CD8-positive, alpha-beta memory T cell (primary cell): Measurements from ENCODE around the gene XRCC4. TPM values are rescaled to one million over a fixed set of nuclear protein-coding genes. Genes with fewer than 3 reads are reported as not detected.

Source experiments
- CTCF ChIA-PET: fragments of 350-600 bp; sonication (Branson Sonifier 250); formaldehyde crosslinking; loops from one replicate; lab custom pipeline; 2021; ENCODE audit warnings: antibody characterized with exemption; lab: Charles Lee
- POLR2A ChIA-PET: fragments of 350-600 bp; sonication (Branson Sonifier 250); formaldehyde crosslinking; loops from one replicate; lab custom pipeline; 2021; ENCODE audit warnings: antibody characterized with exemption; lab: Charles Lee
- DNase-seq, 5 donors: peaks; one replicate each; pipeline versions ENCODE4 v3.0.0 to v3.0.0-alpha.2; 2020 to 2022; ENCODE audit warnings: mixed read lengths in 1 of 5
- H3K27ac ChIP-seq: one replicate; pipeline ENCODE4 v1.7.0; 2013; ENCODE audit warnings: low read depth, mild to moderate bottlenecking, low read length, moderate library complexity
- H3K27me3 ChIP-seq: 2 replicates; pipeline ENCODE4 v1.7.0; 2013; ENCODE audit warnings: low read length, mild to moderate bottlenecking; ENCODE audit not compliant: insufficient read depth, poor library complexity, severe bottlenecking
- H3K36me3 ChIP-seq: 2 replicates; pipeline ENCODE4 v1.7.0; 2013; ENCODE audit warnings: mild to moderate bottlenecking, low read length, moderate library complexity; ENCODE audit not compliant: insufficient read depth
- H3K4me1 ChIP-seq: 2 replicates; pipeline ENCODE4 v1.7.0; 2013; ENCODE audit warnings: mild to moderate bottlenecking, low read length, moderate library complexity; ENCODE audit not compliant: insufficient read depth
- H3K4me3 ChIP-seq: 2 replicates; pipeline ENCODE4 v1.7.0; 2013; ENCODE audit warnings: mild to moderate bottlenecking, low read length
- H3K9me3 ChIP-seq: 2 replicates; pipeline ENCODE4 v1.7.0; 2013; ENCODE audit warnings: mild to moderate bottlenecking, low read length
- H3K27ac Mint-ChIP-seq, 8 donors: one replicate each; pipeline ENCODE4 v1.8.0; 2020 to 2021; ENCODE audit warnings: mixed read lengths in 8 of 8, mild to moderate bottlenecking in 6 of 8, inconsistent platforms in 3 of 8, moderate library complexity in 3 of 8
- H3K27me3 Mint-ChIP-seq, 2 donors: one replicate each; pipeline ENCODE4 v1.8.0; 2020 to 2021; ENCODE audit warnings: mixed read lengths in 2 of 2, mild to moderate bottlenecking in 1 of 2, moderate library complexity in 1 of 2
- H3K36me3 Mint-ChIP-seq, 3 donors: one replicate each; pipeline ENCODE4 v1.8.0; 2020 to 2021; ENCODE audit warnings: mixed read lengths in 3 of 3, inconsistent platforms in 1 of 3, mild to moderate bottlenecking in 1 of 3
- H3K4me1 Mint-ChIP-seq, 3 donors: one replicate each; pipeline ENCODE4 v1.8.0; 2020 to 2021; ENCODE audit warnings: mixed read lengths in 3 of 3, inconsistent platforms in 1 of 3, mild to moderate bottlenecking in 1 of 3
- H3K4me3 Mint-ChIP-seq, 7 donors: one replicate each; pipeline ENCODE4 v1.8.0; 2020 to 2021; ENCODE audit warnings: mixed read lengths in 7 of 7, mild to moderate bottlenecking in 6 of 7, moderate library complexity in 4 of 7, inconsistent platforms in 2 of 7
- H3K9me3 Mint-ChIP-seq, 5 donors: one replicate each; pipeline ENCODE4 v1.8.0; 2020 to 2022; ENCODE audit warnings: mixed read lengths in 5 of 5, mild to moderate bottlenecking in 3 of 5, moderate library complexity in 2 of 5, inconsistent platforms in 1 of 5
- polyA plus RNA-seq: library from polyadenylated mRNA; unstranded; fragments of 300-500 nt; fragmentation: Illumina TruSeq; gene quantifications from one replicate; pipeline ENCODE4 v1.2.3, GENCODE V29; 2021
- total RNA-seq, 2 experiments: library from RNA; stranded (reverse); gene quantifications; one replicate each; pipeline ENCODE4 v1.2.3, GENCODE V29; 2021

XRCC4 gene
- total and polyA plus RNA-seq, 3 experiments from 2014 or later = 6.9 to 10.0 (median 8.3) TPM

DNA sequence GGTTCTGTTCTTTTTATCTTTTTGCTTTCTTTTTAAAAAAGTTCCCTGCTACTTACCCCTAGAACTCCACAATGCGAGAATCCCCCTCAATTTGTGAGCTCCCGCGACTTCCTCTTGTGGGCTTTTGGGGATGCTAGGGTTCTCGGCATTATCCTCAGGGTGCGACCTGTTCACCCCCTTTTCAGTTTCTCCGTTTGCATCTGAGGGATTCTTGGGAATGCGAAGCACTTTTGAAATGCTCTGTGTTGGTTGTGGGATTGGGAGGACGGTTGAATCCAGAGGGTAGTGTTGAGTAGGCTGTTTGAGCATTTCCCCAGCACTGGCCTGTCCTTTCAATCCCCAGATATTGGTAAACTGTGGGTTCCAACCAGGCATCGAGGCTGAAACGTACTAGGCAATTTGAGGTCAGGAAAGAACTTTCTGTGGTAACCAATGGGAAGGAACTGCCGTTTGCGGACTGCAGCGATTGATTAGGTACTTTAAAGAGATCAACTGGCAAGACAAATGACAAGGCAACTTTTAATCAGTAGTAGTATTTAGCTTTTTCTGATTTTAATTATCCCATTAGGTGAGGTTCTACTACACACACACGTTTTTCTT lies 415 bp downstream of the XRCC4 start:
- CTCF ChIA-PET = interaction anchor here (1.8 kb wide), 1 partner anchor 17 kb away, joined by 4 read pairs; no protein-coding TSS in a partner anchor
- H3K4me3 ChIP-seq = peak overlapping the region; percentile 89

DNA sequence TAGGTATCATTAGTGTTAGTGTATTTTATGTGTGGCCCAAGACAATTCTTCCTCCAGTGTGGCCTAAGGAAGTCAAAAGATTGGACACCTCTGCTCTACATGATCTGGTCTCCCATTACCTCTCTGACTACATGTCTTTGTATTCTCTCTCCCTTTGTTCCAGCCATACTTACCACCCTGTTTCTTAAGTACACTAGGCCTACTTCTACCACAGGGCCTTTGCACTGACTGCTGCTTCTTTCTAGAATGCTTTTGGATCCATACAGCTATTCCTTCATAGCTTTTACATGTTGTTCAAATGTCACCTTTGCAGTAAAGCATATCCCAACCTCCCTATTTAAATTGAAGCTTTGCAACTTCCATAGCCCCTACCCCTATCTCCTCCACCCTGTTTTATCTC lies 5.4 kb downstream of the XRCC4 start:
- peaks cover 11 to 14% (median 12%) of the 10 kb centered on the region in 3 donors for H3K4me1 Mint-ChIP-seq
- ChIA-PET POLR2A (no interaction called here), CTCF (no interaction called here)
- H3K27me3 Mint-ChIP-seq = peaks cover 0 to 1% of the 10 kb centered on the region in 2 donors
- no peaks in the 10 kb centered on the region for H3K9me3 Mint-ChIP-seq
- DNase-seq = no peak
- Histone ChIP-seq H3K9me3 (no peaks in the 10 kb centered on the region), H3K36me3 (no peaks in the 10 kb centered on the region), H3K27ac (no peak overlapping the region), H3K4me3 (no peak overlapping the region), H3K4me1 (peaks cover 10% of the 10 kb centered on the region), H3K27me3 (no peaks in the 10 kb centered on the region)
- H3K27ac Mint-ChIP-seq = no peak overlapping the region
- H3K4me3 Mint-ChIP-seq = no peak overlapping the region
- H3K36me3 Mint-ChIP-seq = peaks cover 0 to 8% (median under 1%) of the 10 kb centered on the region in 3 donors

More for the DNA sequence above, 415 bp downstream of the XRCC4 start:
- H3K4me1 Mint-ChIP-seq = peaks cover 47 to 61% (median 55%) of the 10 kb centered on the region in 3 donors
- no peak for DNase-seq
- Histone ChIP-seq H3K27ac (peak overlapping the region; percentile 92), H3K27me3 (no peaks in the 10 kb centered on the region), H3K9me3 (no peaks in the 10 kb centered on the region), H3K36me3 (peaks cover 7% of the 10 kb centered on the region), H3K4me1 (peaks cover 16% of the 10 kb centered on the region)
- H3K27ac Mint-ChIP-seq = peak overlapping the region; percentile 94 to 99 (median 98)
- POLR2A ChIA-PET = interaction anchor here (0.8 kb wide), 1 partner anchor 16 kb away, joined by 3 read pairs; no protein-coding TSS in a partner anchor
- no peaks in the 10 kb centered on the region for H3K27me3 Mint-ChIP-seq
- peak overlapping the region; percentile 96 to 99 (median 98) for H3K4me3 Mint-ChIP-seq
- no peaks in the 10 kb centered on the region for H3K9me3 Mint-ChIP-seq
- H3K36me3 Mint-ChIP-seq = peaks cover 4 to 30% (median 15%) of the 10 kb centered on the region in 3 donors

DNA sequence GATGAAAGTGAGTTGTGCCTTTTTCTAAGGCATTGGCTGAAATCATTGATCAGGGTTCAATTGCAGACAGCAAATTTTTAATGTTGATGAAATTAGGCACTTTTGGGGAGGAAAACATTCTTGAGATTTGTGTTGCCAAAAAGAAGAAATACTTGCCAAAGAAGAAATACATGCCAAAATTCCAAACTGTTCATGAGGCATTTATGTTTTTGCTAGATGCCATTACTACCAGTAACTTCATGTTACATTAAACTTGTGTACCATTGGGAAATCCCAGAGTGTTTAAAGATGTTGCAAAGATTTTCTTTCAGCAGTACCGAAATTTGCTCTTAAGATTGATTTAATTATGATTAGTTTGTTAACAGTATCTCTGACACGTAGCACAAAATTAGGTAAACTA lies 7.0 kb downstream of the XRCC4 start:
- Histone ChIP-seq H3K4me1 (no peaks in the 10 kb centered on the region), H3K4me3 (no peak overlapping the region), H3K27ac (no peak overlapping the region), H3K36me3 (no peaks in the 10 kb centered on the region), H3K27me3 (no peaks in the 10 kb centered on the region), H3K9me3 (no peaks in the 10 kb centered on the region)
- H3K9me3 Mint-ChIP-seq = no peaks in the 10 kb centered on the region
- H3K4me3 Mint-ChIP-seq = no peak overlapping the region
- DNase-seq = no peak
- POLR2A ChIA-PET = no interaction called here
- peaks cover 0 to 3% (median 1%) of the 10 kb centered on the region in 3 donors for H3K4me1 Mint-ChIP-seq
- peaks cover 0 to 9% (median 0%) of the 10 kb centered on the region in 3 donors for H3K36me3 Mint-ChIP-seq
- peaks cover 0 to 1% of the 10 kb centered on the region in 2 donors for H3K27me3 Mint-ChIP-seq
- CTCF ChIA-PET = interaction anchor here (1.6 kb wide), 1 partner anchor 9 kb away, joined by 4 read pairs; no protein-coding TSS in a partner anchor
- H3K27ac Mint-ChIP-seq = no peak overlapping the region

GRCh38 chr5:83085106-83085505 lies 7.8 kb downstream of the XRCC4 start:
- Histone ChIP-seq H3K4me1 (no peaks in the 10 kb centered on the region), H3K9me3 (no peaks in the 10 kb centered on the region), H3K27ac (no peak overlapping the region), H3K36me3 (no peaks in the 10 kb centered on the region), H3K27me3 (no peaks in the 10 kb centered on the region), H3K4me3 (no peak overlapping the region)
- CTCF ChIA-PET = interaction anchor here (1.6 kb wide), 1 partner anchor 9 kb away, joined by 4 read pairs; no protein-coding TSS in a partner anchor
- no peak for DNase-seq
- peaks cover 0 to 1% of the 10 kb centered on the region in 2 donors for H3K27me3 Mint-ChIP-seq
- H3K4me1 Mint-ChIP-seq = peaks cover 0 to 1% (median 0%) of the 10 kb centered on the region in 3 donors
- POLR2A ChIA-PET = no interaction called here
- no peaks in the 10 kb centered on the region for H3K9me3 Mint-ChIP-seq
- no peak overlapping the region for H3K4me3 Mint-ChIP-seq
- H3K27ac Mint-ChIP-seq = no peak overlapping the region
- H3K36me3 Mint-ChIP-seq = peaks cover 0 to 10% (median 0%) of the 10 kb centered on the region in 3 donors

DNA sequence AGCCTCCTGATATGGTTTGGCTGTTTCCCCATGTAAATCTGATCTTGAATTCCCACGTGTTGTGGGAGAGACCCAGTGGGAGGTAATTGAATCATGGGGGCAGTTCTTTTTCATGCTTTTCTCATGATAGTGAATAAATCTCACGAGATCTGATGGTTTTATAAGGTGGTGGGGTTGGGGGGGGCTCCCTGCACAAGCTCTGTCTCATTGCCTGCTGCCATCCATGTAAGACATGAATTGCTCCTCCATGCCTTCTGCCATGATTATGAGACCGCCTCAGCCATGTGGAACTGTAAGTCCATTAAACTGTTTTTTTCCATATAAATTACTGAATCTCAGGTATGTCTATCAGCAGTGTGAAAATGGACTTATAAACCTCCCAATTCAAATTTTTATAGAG lies 12.8 kb downstream of the XRCC4 start:
- H3K9me3 Mint-ChIP-seq = peaks cover 12 to 22% (median 16%) of the 10 kb centered on the region in 5 donors
- ChIA-PET CTCF (no interaction called here), POLR2A (no interaction called here)

DNA sequence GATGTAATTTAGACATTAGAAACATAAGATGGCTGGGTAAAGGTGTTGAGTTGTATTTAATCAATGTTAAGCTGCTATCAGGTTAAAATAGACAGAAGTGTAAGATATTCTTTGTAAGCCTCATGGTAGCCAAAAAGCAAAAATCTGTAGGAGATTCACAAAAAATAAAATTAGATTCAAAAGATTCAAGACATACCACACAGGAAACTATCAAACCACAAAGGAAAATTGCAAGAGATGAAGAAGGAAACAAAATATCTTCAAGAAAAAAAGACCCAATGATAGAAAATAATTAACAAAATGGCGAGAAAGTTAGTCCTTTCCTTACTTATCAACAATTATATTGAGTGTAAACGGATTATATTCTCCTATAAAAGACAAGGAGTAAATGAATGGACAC lies 15.3 kb downstream of the XRCC4 start:
- Mint-ChIP-seq H3K4me3 (peak overlapping the region in 6 of 7 donors; percentile 24 to 58 (median 48)), H3K36me3 (peaks cover 3 to 41% (median 10%) of the 10 kb centered on the region in 3 donors), H3K27me3 (no peaks in the 10 kb centered on the region), H3K27ac (peak overlapping the region in 5 of 8 donors; percentile 2 to 77 (median 34)), H3K9me3 (peaks cover 12 to 25% (median 19%) of the 10 kb centered on the region in 5 donors), H3K4me1 (peaks cover 25 to 32% (median 27%) of the 10 kb centered on the region in 3 donors)
- ChIA-PET CTCF (no interaction called here), POLR2A (no interaction called here)
- no peaks in the 10 kb centered on the region for H3K9me3 ChIP-seq
- peak in 1 of 5 donors; percentile 7 for DNase-seq
- no peak overlapping the region for H3K27ac ChIP-seq
- no peaks in the 10 kb centered on the region for H3K36me3 ChIP-seq
- no peak overlapping the region for H3K4me3 ChIP-seq
- H3K4me1 ChIP-seq = peaks cover 14% of the 10 kb centered on the region
- no peaks in the 10 kb centered on the region for H3K27me3 ChIP-seq

More for the DNA sequence above, 12.8 kb downstream of the XRCC4 start:
- Histone ChIP-seq H3K4me1 (peaks cover 14% of the 10 kb centered on the region), H3K27ac (no peak overlapping the region), H3K36me3 (no peaks in the 10 kb centered on the region), H3K4me3 (no peak overlapping the region), H3K27me3 (no peaks in the 10 kb centered on the region), H3K9me3 (no peaks in the 10 kb centered on the region)
- Mint-ChIP-seq H3K27me3 (peaks cover 0 to 1% of the 10 kb centered on the region in 2 donors), H3K27ac (no peak overlapping the region), H3K36me3 (peaks cover 3 to 35% (median 8%) of the 10 kb centered on the region in 3 donors), H3K4me3 (no peak overlapping the region), H3K4me1 (peaks cover 25 to 32% (median 28%) of the 10 kb centered on the region in 3 donors)
- no peak for DNase-seq

- H3K36me3 Mint-ChIP-seq = peaks cover 3 to 39% (median 10%) of the 10 kb centered on the region in 3 donors
- no peak overlapping the region for H3K4me3 Mint-ChIP-seq
- Histone ChIP-seq H3K4me3 (no peak overlapping the region), H3K4me1 (peaks cover 14% of the 10 kb centered on the region), H3K36me3 (no peaks in the 10 kb centered on the region), H3K27ac (no peak overlapping the region), H3K9me3 (no peaks in the 10 kb centered on the region), H3K27me3 (no peaks in the 10 kb centered on the region)
- peaks cover 25 to 32% (median 27%) of the 10 kb centered on the region in 3 donors for H3K4me1 Mint-ChIP-seq
- H3K27ac Mint-ChIP-seq = no peak overlapping the region
- no peak for DNase-seq
- H3K27me3 Mint-ChIP-seq = no peaks in the 10 kb centered on the region
- CTCF ChIA-PET = no interaction called here
- peaks cover 12 to 25% (median 19%) of the 10 kb centered on the region in 5 donors for H3K9me3 Mint-ChIP-seq
- POLR2A ChIA-PET = no interaction called here
These were observed 16.3 kb downstream of the XRCC4 start for GRCh38 chr5:83093692-83094091.
